Measurements from ENCODE around the gene G6PC2.

G6PC2 gene

GRCh38 chr2:168939918-168940317 lies 38.8 kb downstream of the G6PC2 start:
- Histone ChIP-seq H3K9me3 (ENCODE audit: control insufficient read depth in 2 of 2, low read length in 2 of 2) (no peaks in the 10 kb centered on the region), H3K36me3 (ENCODE audit: control insufficient read depth in 2 of 2, insufficient read depth in 2 of 2, low read length in 2 of 2) (no peaks in the 10 kb centered on the region), H3K27ac (ENCODE audit: low read depth in 2 of 2, low read length in 2 of 2) (no peak overlapping the region), H3K4me3 (ENCODE audit: low read length in 2 of 2) (no peak overlapping the region), H3K27me3 (ENCODE audit: control insufficient read depth in 2 of 2, insufficient read depth in 2 of 2, low read length in 2 of 2) (peaks cover 0 to 2% of the 10 kb centered on the region in 2 donors), H3K9ac (ENCODE audit: low read depth in 1 of 2, low read length in 2 of 2) (no peak overlapping the region), H3K4me1 (ENCODE audit: control insufficient read depth in 2 of 2, insufficient read depth in 2 of 2, low read length in 2 of 2) (no peaks in the 10 kb centered on the region)

- Histone ChIP-seq H3K9ac (ENCODE audit: low read depth in 1 of 2, low read length in 2 of 2) (no peak overlapping the region), H3K9me3 (ENCODE audit: control insufficient read depth in 2 of 2, low read length in 2 of 2) (no peaks in the 10 kb centered on the region), H3K36me3 (ENCODE audit: control insufficient read depth in 2 of 2, insufficient read depth in 2 of 2, low read length in 2 of 2) (no peaks in the 10 kb centered on the region), H3K4me1 (ENCODE audit: control insufficient read depth in 2 of 2, insufficient read depth in 2 of 2, low read length in 2 of 2) (no peaks in the 10 kb centered on the region), H3K4me3 (ENCODE audit: low read length in 2 of 2) (no peak overlapping the region), H3K27ac (ENCODE audit: low read depth in 2 of 2, low read length in 2 of 2) (no peak overlapping the region), H3K27me3 (ENCODE audit: control insufficient read depth in 2 of 2, insufficient read depth in 2 of 2, low read length in 2 of 2) (peaks cover 0 to 2% of the 10 kb centered on the region in 2 donors)
These were observed 40.2 kb downstream of the G6PC2 start for GRCh38 chr2:168941297-168941696.

- H3K9me3 ChIP-seq (ENCODE audit: control insufficient read depth in 2 of 2, low read length in 2 of 2): no peaks in the 10 kb centered on the region
- no peaks in the 10 kb centered on the region for H3K4me1 ChIP-seq (ENCODE audit: control insufficient read depth in 2 of 2, insufficient read depth in 2 of 2, low read length in 2 of 2)
- no peak overlapping the region for H3K9ac ChIP-seq (ENCODE audit: low read depth in 1 of 2, low read length in 2 of 2)
- H3K4me3 ChIP-seq (ENCODE audit: low read length in 2 of 2): no peak overlapping the region
- no peak overlapping the region for H3K27ac ChIP-seq (ENCODE audit: low read depth in 2 of 2, low read length in 2 of 2)
- H3K27me3 ChIP-seq (ENCODE audit: control insufficient read depth in 2 of 2, insufficient read depth in 2 of 2, low read length in 2 of 2): peaks cover 0 to 2% of the 10 kb centered on the region in 2 donors
- H3K36me3 ChIP-seq (ENCODE audit: control insufficient read depth in 2 of 2, insufficient read depth in 2 of 2, low read length in 2 of 2): no peaks in the 10 kb centered on the region
These were observed 43.0 kb downstream of the G6PC2 start for GRCh38 chr2:168944065-168944464.

GRCh38 chr2:168945508-168945907 lies 44.4 kb downstream of the G6PC2 start:
- no peaks in the 10 kb centered on the region for H3K4me1 ChIP-seq (ENCODE audit: control insufficient read depth in 2 of 2, insufficient read depth in 2 of 2, low read length in 2 of 2)
- no peak overlapping the region for H3K9ac ChIP-seq (ENCODE audit: low read depth in 1 of 2, low read length in 2 of 2)
- H3K27ac ChIP-seq (ENCODE audit: low read depth in 2 of 2, low read length in 2 of 2): no peak overlapping the region
- H3K36me3 ChIP-seq (ENCODE audit: control insufficient read depth in 2 of 2, insufficient read depth in 2 of 2, low read length in 2 of 2): no peaks in the 10 kb centered on the region
- no peaks in the 10 kb centered on the region for H3K9me3 ChIP-seq (ENCODE audit: control insufficient read depth in 2 of 2, low read length in 2 of 2)
- no peak overlapping the region for H3K4me3 ChIP-seq (ENCODE audit: low read length in 2 of 2)
- H3K27me3 ChIP-seq (ENCODE audit: control insufficient read depth in 2 of 2, insufficient read depth in 2 of 2, low read length in 2 of 2): peaks cover 0 to 2% of the 10 kb centered on the region in 2 donors

- Histone ChIP-seq H3K9ac (ENCODE audit: low read depth in 1 of 2, low read length in 2 of 2) (no peak overlapping the region), H3K9me3 (ENCODE audit: control insufficient read depth in 2 of 2, low read length in 2 of 2) (no peaks in the 10 kb centered on the region), H3K36me3 (ENCODE audit: control insufficient read depth in 2 of 2, insufficient read depth in 2 of 2, low read length in 2 of 2) (no peaks in the 10 kb centered on the region), H3K4me1 (ENCODE audit: control insufficient read depth in 2 of 2, insufficient read depth in 2 of 2, low read length in 2 of 2) (no peaks in the 10 kb centered on the region), H3K4me3 (ENCODE audit: low read length in 2 of 2) (no peak overlapping the region), H3K27me3 (ENCODE audit: control insufficient read depth in 2 of 2, insufficient read depth in 2 of 2, low read length in 2 of 2) (peaks cover 0 to 2% of the 10 kb centered on the region in 2 donors), H3K27ac (ENCODE audit: low read depth in 2 of 2, low read length in 2 of 2) (no peak overlapping the region)
These were observed 47.6 kb downstream of the G6PC2 start for GRCh38 chr2:168948621-168949212.

- H3K4me1 ChIP-seq (ENCODE audit: control insufficient read depth in 2 of 2, insufficient read depth in 2 of 2, low read length in 2 of 2): no peaks in the 10 kb centered on the region
- no peak overlapping the region for H3K27ac ChIP-seq (ENCODE audit: low read depth in 2 of 2, low read length in 2 of 2)
- H3K27me3 ChIP-seq (ENCODE audit: control insufficient read depth in 2 of 2, insufficient read depth in 2 of 2, low read length in 2 of 2): peaks cover 0 to 2% of the 10 kb centered on the region in 2 donors
- H3K9me3 ChIP-seq (ENCODE audit: control insufficient read depth in 2 of 2, low read length in 2 of 2): no peaks in the 10 kb centered on the region
- H3K36me3 ChIP-seq (ENCODE audit: control insufficient read depth in 2 of 2, insufficient read depth in 2 of 2, low read length in 2 of 2): no peaks in the 10 kb centered on the region
- no peak overlapping the region for H3K9ac ChIP-seq (ENCODE audit: low read depth in 1 of 2, low read length in 2 of 2)
- no peak overlapping the region for H3K4me3 ChIP-seq (ENCODE audit: low read length in 2 of 2)
These were observed 48.2 kb downstream of the G6PC2 start for GRCh38 chr2:168949324-168949723.

- no peaks in the 10 kb centered on the region for H3K27me3 ChIP-seq (ENCODE audit: control insufficient read depth in 2 of 2, insufficient read depth in 2 of 2, low read length in 2 of 2)
- H3K27ac ChIP-seq (ENCODE audit: low read depth in 2 of 2, low read length in 2 of 2): no peak overlapping the region
- H3K9ac ChIP-seq (ENCODE audit: low read depth in 1 of 2, low read length in 2 of 2): no peak overlapping the region
- no peaks in the 10 kb centered on the region for H3K9me3 ChIP-seq (ENCODE audit: control insufficient read depth in 2 of 2, low read length in 2 of 2)
- H3K4me3 ChIP-seq (ENCODE audit: low read length in 2 of 2): no peak overlapping the region
- no peaks in the 10 kb centered on the region for H3K4me1 ChIP-seq (ENCODE audit: control insufficient read depth in 2 of 2, insufficient read depth in 2 of 2, low read length in 2 of 2)
- H3K36me3 ChIP-seq (ENCODE audit: control insufficient read depth in 2 of 2, insufficient read depth in 2 of 2, low read length in 2 of 2): no peaks in the 10 kb centered on the region
These were observed 50.8 kb downstream of the G6PC2 start for GRCh38 chr2:168951871-168952270.

GRCh38 chr2:168952424-168952823 lies 51.3 kb downstream of the G6PC2 start:
- Histone ChIP-seq H3K27me3 (ENCODE audit: control insufficient read depth in 2 of 2, insufficient read depth in 2 of 2, low read length in 2 of 2) (no peaks in the 10 kb centered on the region), H3K27ac (ENCODE audit: low read depth in 2 of 2, low read length in 2 of 2) (no peak overlapping the region), H3K36me3 (ENCODE audit: control insufficient read depth in 2 of 2, insufficient read depth in 2 of 2, low read length in 2 of 2) (no peaks in the 10 kb centered on the region), H3K9ac (ENCODE audit: low read depth in 1 of 2, low read length in 2 of 2) (no peak overlapping the region), H3K9me3 (ENCODE audit: control insufficient read depth in 2 of 2, low read length in 2 of 2) (no peaks in the 10 kb centered on the region), H3K4me3 (ENCODE audit: low read length in 2 of 2) (no peak overlapping the region), H3K4me1 (ENCODE audit: control insufficient read depth in 2 of 2, insufficient read depth in 2 of 2, low read length in 2 of 2) (no peaks in the 10 kb centered on the region)

- H3K9me3 ChIP-seq (ENCODE audit: control insufficient read depth in 2 of 2, low read length in 2 of 2): no peaks in the 10 kb centered on the region
These were observed 53.2 kb downstream of the G6PC2 start for GRCh38 chr2:168954256-168954655.

GRCh38 chr2:168955321-168955720 lies 54.2 kb downstream of the G6PC2 start:
- Histone ChIP-seq H3K9me3 (ENCODE audit: control insufficient read depth in 2 of 2, low read length in 2 of 2) (no peaks in the 10 kb centered on the region), H3K4me1 (ENCODE audit: control insufficient read depth in 2 of 2, insufficient read depth in 2 of 2, low read length in 2 of 2) (no peaks in the 10 kb centered on the region), H3K36me3 (ENCODE audit: control insufficient read depth in 2 of 2, insufficient read depth in 2 of 2, low read length in 2 of 2) (no peaks in the 10 kb centered on the region), H3K9ac (ENCODE audit: low read depth in 1 of 2, low read length in 2 of 2) (no peak overlapping the region), H3K4me3 (ENCODE audit: low read length in 2 of 2) (no peak overlapping the region), H3K27ac (ENCODE audit: low read depth in 2 of 2, low read length in 2 of 2) (no peak overlapping the region), H3K27me3 (ENCODE audit: control insufficient read depth in 2 of 2, insufficient read depth in 2 of 2, low read length in 2 of 2) (no peaks in the 10 kb centered on the region)

More at GRCh38 chr2:168954256-168954655, 53.2 kb downstream of the G6PC2 start:
- no peaks in the 10 kb centered on the region for H3K36me3 ChIP-seq (ENCODE audit: control insufficient read depth in 2 of 2, insufficient read depth in 2 of 2, low read length in 2 of 2)
- H3K27ac ChIP-seq (ENCODE audit: low read depth in 2 of 2, low read length in 2 of 2): no peak overlapping the region
- no peaks in the 10 kb centered on the region for H3K4me1 ChIP-seq (ENCODE audit: control insufficient read depth in 2 of 2, insufficient read depth in 2 of 2, low read length in 2 of 2)
- H3K27me3 ChIP-seq (ENCODE audit: control insufficient read depth in 2 of 2, insufficient read depth in 2 of 2, low read length in 2 of 2): no peaks in the 10 kb centered on the region
- no peak overlapping the region for H3K4me3 ChIP-seq (ENCODE audit: low read length in 2 of 2)
- no peak overlapping the region for H3K9ac ChIP-seq (ENCODE audit: low read depth in 1 of 2, low read length in 2 of 2)

GRCh38 chr2:168956392-168956791 lies 55.3 kb downstream of the G6PC2 start:
- no peaks in the 10 kb centered on the region for H3K9me3 ChIP-seq (ENCODE audit: control insufficient read depth in 2 of 2, low read length in 2 of 2)
- no peak overlapping the region for H3K27ac ChIP-seq (ENCODE audit: low read depth in 2 of 2, low read length in 2 of 2)
- H3K9ac ChIP-seq (ENCODE audit: low read depth in 1 of 2, low read length in 2 of 2): no peak overlapping the region
- no peaks in the 10 kb centered on the region for H3K4me1 ChIP-seq (ENCODE audit: control insufficient read depth in 2 of 2, insufficient read depth in 2 of 2, low read length in 2 of 2)
- no peak overlapping the region for H3K4me3 ChIP-seq (ENCODE audit: low read length in 2 of 2)
- no peaks in the 10 kb centered on the region for H3K27me3 ChIP-seq (ENCODE audit: control insufficient read depth in 2 of 2, insufficient read depth in 2 of 2, low read length in 2 of 2)
- H3K36me3 ChIP-seq (ENCODE audit: control insufficient read depth in 2 of 2, insufficient read depth in 2 of 2, low read length in 2 of 2): no peaks in the 10 kb centered on the region
